GM12801 (cell line): Measurements from ENCODE around the gene STS.

ENCODE experiments used
- CTCF ChIP-seq: IDR thresholded peaks from one replicate; pipeline ENCODE4 v1.5.1; 2011; ENCODE audit warnings: control low read depth; ENCODE audit not compliant: insufficient read length; ENCODE audit errors: extremely low read depth

Gene STS

GRCh38 chrX:7147413-7147977, at the start of gene STS:
STS (plus strand) TSS chrX:7147712; CDS start chrX:7253200, 105,488 bp downstream.
- no peak for TF ChIP-seq CTCF

GRCh38 chrX:7100022-7100421, 47.5 kb upstream of the STS start:
- no peak for TF ChIP-seq CTCF

- TF ChIP-seq CTCF = no peak
These were observed 45.4 kb upstream of the STS start for GRCh38 chrX:7102119-7102518.

GRCh38 chrX:7106649-7107048, 40.9 kb upstream of the STS start:
- TF ChIP-seq CTCF = no peak

GRCh38 chrX:7108030-7108429, 39.5 kb upstream of the STS start:
- TF ChIP-seq CTCF = no peak

- TF ChIP-seq CTCF = no peak
These were observed 38.4 kb upstream of the STS start for GRCh38 chrX:7109049-7109531.

- no peak for TF ChIP-seq CTCF
These were observed 37.4 kb upstream of the STS start for GRCh38 chrX:7109838-7110793.
